Measurements from ENCODE around the gene SUV39H1. TPM values are rescaled to one million over a fixed set of nuclear protein-coding genes. Genes with fewer than 3 reads are reported as not detected.

The SUV39H1 gene
- polyA plus RNA-seq, 1 donor: 3.6 TPM

- DNase-seq (ENCODE audit: low read depth): no peak
Observed at GRCh38 chrX:48713847-48714246, 17.3 kb downstream of the SUV39H1 start.

- no peak for DNase-seq (ENCODE audit: low read depth)
Observed at GRCh38 chrX:48714573-48714972, 18.0 kb downstream of the SUV39H1 start.

- no peak for DNase-seq (ENCODE audit: low read depth)
Observed at GRCh38 chrX:48715072-48715471, 18.5 kb downstream of the SUV39H1 start.

- no peak for DNase-seq (ENCODE audit: low read depth)
Observed at GRCh38 chrX:48715876-48716502, 19.5 kb downstream of the SUV39H1 start.

- DNase-seq (ENCODE audit: low read depth): no peak
Observed at GRCh38 chrX:48719958-48720357, 23.4 kb downstream of the SUV39H1 start.

- DNase-seq (ENCODE audit: low read depth): no peak
Observed at GRCh38 chrX:48720577-48721250, 24.2 kb downstream of the SUV39H1 start.

GRCh38 chrX:48721916-48722315, 25.4 kb downstream of the SUV39H1 start:
- no peak for DNase-seq (ENCODE audit: low read depth)

- no peak for DNase-seq (ENCODE audit: low read depth)
Observed at GRCh38 chrX:48726596-48726995, 30.1 kb downstream of the SUV39H1 start.

- DNase-seq (ENCODE audit: low read depth): no peak
Observed at GRCh38 chrX:48728653-48729052, 32.1 kb downstream of the SUV39H1 start.

GRCh38 chrX:48736303-48736702, 39.8 kb downstream of the SUV39H1 start:
- DNase-seq (ENCODE audit: low read depth): no peak

GRCh38 chrX:48736878-48737212, 40.3 kb downstream of the SUV39H1 start:
- no peak for DNase-seq (ENCODE audit: low read depth)

- peak; percentile 95 for DNase-seq (ENCODE audit: low read depth)
Observed at GRCh38 chrX:48737213-48737938, 40.8 kb downstream of the SUV39H1 start.

- DNase-seq (ENCODE audit: low read depth): no peak
Observed at GRCh38 chrX:48737940-48738339, 41.4 kb downstream of the SUV39H1 start.

GRCh38 chrX:48741834-48742233, 45.3 kb downstream of the SUV39H1 start:
- DNase-seq (ENCODE audit: low read depth): no peak

- DNase-seq (ENCODE audit: low read depth): no peak
Observed at GRCh38 chrX:48745222-48745621, 48.7 kb downstream of the SUV39H1 start.

GRCh38 chrX:48747415-48748016, 51.0 kb downstream of the SUV39H1 start:
- DNase-seq (ENCODE audit: low read depth): no peak

GRCh38 chrX:48749182-48749581, 52.6 kb downstream of the SUV39H1 start:
- DNase-seq (ENCODE audit: low read depth): no peak

GRCh38 chrX:48751343-48751742, 54.8 kb downstream of the SUV39H1 start:
- no peak for DNase-seq (ENCODE audit: low read depth)

- no peak for DNase-seq (ENCODE audit: low read depth)
Observed at GRCh38 chrX:48752498-48752897, 56.0 kb downstream of the SUV39H1 start.

GRCh38 chrX:48753708-48754228, 57.2 kb downstream of the SUV39H1 start:
- no peak for DNase-seq (ENCODE audit: low read depth)

GRCh38 chrX:48754238-48754637, 57.7 kb downstream of the SUV39H1 start:
- no peak for DNase-seq (ENCODE audit: low read depth)

All from forelimb muscle (tissue), 1 donor.